ENCODE measurements around the gene TAS1R2. TPM values are rescaled to one million over a fixed set of nuclear protein-coding genes. Genes with fewer than 3 reads are reported as not detected.
"Not testable (repeated sequence)": the region's sequence is repeated elsewhere in the genome, so short reads cannot be mapped to it uniquely, and the experiment has no call there.

TAS1R2 gene
- not detected for total RNA-seq

DNA sequence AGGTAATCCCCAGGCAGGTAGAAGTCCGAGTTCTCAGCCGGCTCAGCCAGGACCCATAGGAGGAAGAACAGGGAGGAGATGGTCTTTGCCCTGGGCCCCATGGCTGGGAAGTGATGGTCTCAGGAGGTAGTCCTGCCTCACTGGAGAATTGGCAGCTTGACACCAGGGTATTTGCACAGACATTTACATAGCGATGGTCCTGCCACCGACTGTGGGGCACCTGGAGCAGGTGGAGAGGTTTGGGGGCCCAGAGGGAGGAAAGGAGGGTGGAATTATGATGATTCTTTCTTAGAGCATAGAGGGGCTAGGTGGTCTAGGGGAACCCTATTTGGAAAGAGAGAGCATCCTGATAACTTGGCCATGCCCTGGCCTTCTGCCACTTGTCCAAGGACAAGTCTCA, at the start of gene TAS1R2:
TSS of gene TAS1R2 (minus strand) at position 101 of the 400 bp plus-strand sequence. CDS start at position 101, 0 bp downstream.
- no peak for DNase-seq (ENCODE audit: low read depth in 2 of 3, low spot score in 2 of 3)

- DNase-seq (ENCODE audit: low read depth in 2 of 3, low spot score in 2 of 3) = peak in 2 of 3 donors; percentile 63 to 84
Observed at GRCh38 chr1:18907917-18908845, 48.7 kb upstream of the TAS1R2 start.

DNA sequence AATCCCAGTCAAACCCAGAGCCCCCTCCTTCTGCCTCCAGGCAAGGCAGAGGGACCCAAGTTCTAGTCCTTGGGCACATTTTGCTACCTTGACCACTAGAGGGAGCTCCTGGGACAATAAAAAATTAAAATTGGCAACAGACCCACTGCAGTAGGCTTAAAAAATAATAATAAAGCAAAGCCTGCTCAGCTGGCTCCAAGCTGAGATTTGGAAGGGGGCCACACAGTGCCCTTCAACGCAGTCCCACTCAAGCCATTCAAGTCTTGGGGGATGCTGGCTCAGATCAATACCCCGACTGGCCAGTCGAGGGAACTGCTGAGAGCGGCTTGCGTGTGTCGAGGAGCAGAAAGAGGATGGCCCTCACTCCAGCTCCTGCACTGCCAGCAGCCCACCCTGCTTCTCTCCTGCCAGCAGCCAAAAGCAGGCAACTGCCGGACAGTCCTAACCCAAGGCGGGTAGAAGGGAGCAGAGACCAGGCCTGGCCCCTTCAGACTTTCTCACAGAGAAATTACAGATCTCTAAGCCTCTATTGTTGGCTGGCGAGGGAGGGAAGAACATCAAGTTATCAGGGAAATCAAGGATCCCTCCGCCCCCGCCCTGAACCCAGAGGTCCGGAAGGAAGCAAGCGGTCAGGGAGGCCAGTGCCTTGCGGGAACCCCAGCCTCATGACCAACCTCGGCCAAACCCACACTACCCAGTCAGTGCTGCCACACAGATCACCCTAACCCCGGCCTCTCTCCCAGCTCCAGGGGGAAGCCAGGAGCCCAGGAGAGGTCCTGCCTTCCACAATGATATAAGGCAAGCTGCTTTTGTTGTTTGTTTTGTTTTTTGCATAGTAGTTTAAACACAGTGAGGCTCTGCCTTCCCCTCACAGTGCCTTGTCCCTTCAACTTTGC, 47.8 kb upstream of the TAS1R2 start:
- peak; percentile 58 to 82 (median 69) for DNase-seq (ENCODE audit: low read depth in 2 of 3, low spot score in 2 of 3)

- no peak for DNase-seq (ENCODE audit: low read depth in 2 of 3, low spot score in 2 of 3)
Observed at GRCh38 chr1:18903291-18903756, 43.9 kb upstream of the TAS1R2 start.

DNA sequence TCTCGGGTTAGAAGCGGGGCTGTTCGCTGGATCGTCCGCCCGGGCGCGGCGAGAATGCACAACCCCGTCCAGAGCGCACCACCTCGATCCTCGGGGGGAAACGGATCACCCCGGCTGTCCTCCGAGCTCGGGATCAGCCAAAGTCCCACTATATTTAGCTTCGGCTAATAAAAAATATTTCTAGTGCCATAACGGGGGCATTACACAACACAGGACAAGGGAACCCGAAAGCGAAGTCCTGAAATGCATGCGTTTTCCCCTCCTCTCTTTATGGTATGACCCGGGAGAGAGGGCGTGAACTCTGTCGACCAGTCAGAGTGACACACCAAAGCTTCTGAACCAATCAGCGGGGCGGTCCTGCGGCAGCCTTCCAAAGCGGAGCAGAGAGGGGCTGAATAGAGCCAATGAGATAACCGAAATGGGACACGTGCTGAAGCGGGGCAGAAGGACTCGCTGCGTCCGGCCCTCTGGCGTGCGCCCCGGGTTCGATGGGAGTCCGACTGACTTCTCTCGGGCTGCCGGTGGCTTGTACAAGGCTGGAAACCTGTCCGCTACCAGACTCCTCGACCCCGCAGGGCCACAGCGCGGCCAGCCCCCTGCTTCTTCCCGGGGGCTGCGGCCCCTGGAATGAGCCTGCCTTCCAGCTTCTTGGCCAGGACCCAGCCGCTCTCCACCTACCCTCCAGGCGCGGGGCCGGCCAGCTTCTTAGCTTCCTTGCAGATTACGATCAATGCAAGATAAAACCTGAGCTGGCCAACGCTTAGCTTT, 43.2 kb upstream of the TAS1R2 start, which contains the start of gene ALDH4A1:
TSS of gene ALDH4A1 (minus strand) at position 33 of the 768 bp plus-strand sequence. CDS start at position 1, 32 bp downstream.
- DNase-seq (ENCODE audit: low read depth in 2 of 3, low spot score in 2 of 3) = peak; percentile 77 to 99 (median 96)

DNA sequence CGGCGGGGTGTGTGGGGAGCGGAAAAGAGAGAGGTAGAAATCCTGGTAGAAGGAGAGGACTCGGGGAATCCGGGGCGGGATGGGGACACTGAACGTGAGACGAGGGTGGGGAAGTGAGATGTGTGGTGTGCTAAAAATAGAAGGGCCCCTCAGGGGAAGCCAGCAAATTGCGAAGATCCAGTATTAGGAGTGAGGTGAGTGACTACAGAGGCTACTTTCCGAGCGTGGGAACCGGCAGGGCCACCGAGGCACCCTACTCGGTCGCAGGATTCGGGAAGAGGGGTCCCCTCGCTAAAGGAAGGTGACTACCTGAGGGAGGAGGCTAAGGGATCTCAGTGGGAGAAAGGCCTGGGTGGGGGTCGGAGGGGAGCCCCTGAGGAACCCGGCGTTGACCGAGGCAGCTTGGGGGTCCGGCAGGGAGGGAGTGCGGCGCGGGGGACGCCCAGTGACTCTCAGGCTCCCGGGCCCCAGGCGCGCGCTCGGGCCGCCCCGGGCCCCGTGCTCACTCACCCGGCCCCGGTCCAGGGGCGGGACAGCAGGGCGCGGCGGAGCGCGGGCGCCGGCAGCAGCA, 42.6 kb upstream of the TAS1R2 start:
- DNase-seq (ENCODE audit: low read depth in 2 of 3, low spot score in 2 of 3) = peak in 1 of 3 donors; percentile 31

GRCh38 chr1:18901147-18901951, 41.9 kb upstream of the TAS1R2 start:
- DNase-seq (ENCODE audit: low read depth in 2 of 3, low spot score in 2 of 3) = no peak

- no peak for DNase-seq (ENCODE audit: low read depth in 2 of 3, low spot score in 2 of 3)
Observed at GRCh38 chr1:18900303-18900841, 40.9 kb upstream of the TAS1R2 start.

DNA sequence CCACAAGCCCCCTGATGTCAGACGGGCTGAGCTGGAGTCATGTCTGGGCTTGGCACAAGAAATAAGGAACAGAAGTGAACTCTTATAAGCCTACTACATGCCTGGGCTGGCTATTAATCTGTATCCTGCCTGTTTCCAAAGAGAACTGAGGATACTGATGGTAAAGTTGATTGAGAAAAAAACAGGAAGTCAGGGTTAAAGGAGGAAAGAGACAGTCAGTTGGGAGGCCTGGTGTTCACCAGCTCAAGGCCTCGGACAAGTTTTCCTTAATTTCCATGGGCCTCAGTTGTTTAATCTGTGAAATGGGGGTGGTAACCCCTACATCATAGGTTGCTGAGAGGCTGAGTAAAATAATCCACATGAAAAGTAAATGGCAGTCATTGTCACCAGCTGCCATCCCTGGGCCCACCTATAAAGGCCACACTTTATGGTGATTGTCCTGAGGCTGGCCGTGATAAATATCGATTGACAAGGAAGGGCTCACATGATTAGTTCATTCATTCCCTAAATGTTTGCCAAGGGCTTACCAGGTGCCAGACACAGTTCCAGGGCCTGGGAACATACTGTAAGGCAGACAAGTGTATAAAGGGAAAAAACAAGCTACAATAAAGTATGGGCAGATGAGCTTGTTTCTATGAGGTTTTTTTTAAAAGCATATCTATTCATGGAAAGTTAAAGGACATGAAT, 40.0 kb upstream of the TAS1R2 start:
- peak in 1 of 3 donors; percentile 8 for DNase-seq (ENCODE audit: low read depth in 2 of 3, low spot score in 2 of 3)

- DNase-seq (ENCODE audit: low read depth in 2 of 3, low spot score in 2 of 3) = no peak
Observed at GRCh38 chr1:18898567-18898966, 39.1 kb upstream of the TAS1R2 start.

GRCh38 chr1:18895317-18895716, 35.9 kb upstream of the TAS1R2 start:
- no peak for DNase-seq (ENCODE audit: low read depth in 2 of 3, low spot score in 2 of 3)

DNA sequence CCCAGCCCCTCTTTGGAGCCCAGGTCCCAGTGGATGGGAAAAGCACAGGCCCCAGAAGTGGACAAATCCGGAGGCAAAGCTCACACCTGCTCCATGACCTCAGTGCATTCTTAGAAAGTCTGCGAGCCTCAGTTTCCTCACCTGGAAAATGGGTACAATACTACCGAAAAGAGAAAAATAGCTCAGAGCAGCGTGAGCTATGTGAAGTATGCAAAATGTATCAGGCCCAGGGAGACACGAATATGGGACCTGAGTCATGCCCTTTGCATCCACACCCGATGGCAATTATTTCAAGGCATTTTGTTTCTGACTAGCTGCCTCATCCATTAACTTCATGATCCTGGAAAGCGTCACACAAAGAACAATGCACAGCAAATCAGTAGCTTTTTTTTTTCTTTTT, 33.7 kb upstream of the TAS1R2 start:
- no peak for DNase-seq (ENCODE audit: low read depth in 2 of 3, low spot score in 2 of 3)

- not testable (repeated sequence) for DNase-seq (ENCODE audit: low read depth in 2 of 3, low spot score in 2 of 3)
Observed at GRCh38 chr1:18891858-18892257, 32.4 kb upstream of the TAS1R2 start.

GRCh38 chr1:18891426-18891780, 31.9 kb upstream of the TAS1R2 start:
- no peak for DNase-seq (ENCODE audit: low read depth in 2 of 3, low spot score in 2 of 3)

- DNase-seq (ENCODE audit: low read depth in 2 of 3, low spot score in 2 of 3) = no peak
Observed at GRCh38 chr1:18890706-18891425, 31.4 kb upstream of the TAS1R2 start.

DNA sequence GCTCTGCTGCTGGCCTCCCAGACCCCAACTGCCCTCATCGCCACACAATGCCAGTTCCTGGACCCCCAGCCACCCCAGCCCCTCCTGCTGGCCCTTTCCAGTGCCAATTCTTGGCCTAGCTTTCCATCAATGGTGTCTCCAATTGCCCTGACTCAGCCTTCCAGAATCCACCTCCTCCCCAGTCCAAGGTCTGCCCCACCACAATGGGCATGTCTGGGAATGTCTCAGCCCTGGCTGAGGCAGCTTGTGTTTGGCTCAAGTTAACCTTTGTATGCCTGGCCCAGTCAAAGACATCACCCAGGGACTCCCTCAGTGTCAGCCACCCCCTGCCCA, 26.5 kb upstream of the TAS1R2 start:
- no peak for DNase-seq (ENCODE audit: low read depth in 2 of 3, low spot score in 2 of 3)

- DNase-seq (ENCODE audit: low read depth in 2 of 3, low spot score in 2 of 3) = no peak
Observed at GRCh38 chr1:18885311-18886002, 26.0 kb upstream of the TAS1R2 start.
